H9 (cell line): ENCODE data around the gene HOMER1. TPM values are rescaled to one million over a fixed set of nuclear protein-coding genes. Genes with fewer than 3 reads are reported as not detected.

ENCODE experiments used
- DNase-seq: peaks from one replicate; pipeline ENCODE4 v3.0.0-alpha.2; 2017
- H2AFZ ChIP-seq: one replicate; pipeline ENCODE4 v1.6.1; 2013; ENCODE audit warnings: mild to moderate bottlenecking, low read length, control low read depth, moderate library complexity
- H2AK5ac ChIP-seq: 2 replicates; pipeline ENCODE4 v1.6.1; 2013; ENCODE audit warnings: low read length, control low read depth, mixed read lengths; ENCODE audit not compliant: insufficient read length
- H2BK120ac ChIP-seq: one replicate; pipeline ENCODE4 v1.6.1; 2013; ENCODE audit warnings: low read depth, mild to moderate bottlenecking, low read length, control low read depth, inconsistent platforms; ENCODE audit not compliant: poor library complexity, severe bottlenecking
- H2BK12ac ChIP-seq: 2 replicates; pipeline ENCODE4 v1.6.1; 2013; ENCODE audit warnings: low read length, control low read depth, mixed read lengths, low read depth; ENCODE audit not compliant: insufficient read length
- H2BK15ac ChIP-seq: 2 replicates; pipeline ENCODE4 v1.6.1; 2013; ENCODE audit warnings: low read depth, low read length, control low read depth
- H2BK20ac ChIP-seq: one replicate; pipeline ENCODE4 v1.6.1; 2013; ENCODE audit warnings: low read depth, mild to moderate bottlenecking, low read length, control low read depth, inconsistent platforms; ENCODE audit not compliant: poor library complexity, severe bottlenecking
- H2BK5ac ChIP-seq: 2 replicates; pipeline ENCODE4 v1.6.1; 2013; ENCODE audit warnings: low read length, control low read depth, mixed read lengths; ENCODE audit not compliant: insufficient read length
- H3K14ac ChIP-seq: 2 replicates; pipeline ENCODE4 v1.6.1; 2013; ENCODE audit warnings: low read length, control low read depth; ENCODE audit not compliant: insufficient read depth
- H3K18ac ChIP-seq: 2 replicates; pipeline ENCODE4 v1.6.1; 2013; ENCODE audit warnings: low read depth, mild to moderate bottlenecking, mixed read lengths, low read length, control low read depth; ENCODE audit not compliant: insufficient read length
- H3K23ac ChIP-seq: 2 replicates; pipeline ENCODE4 v1.6.1; 2013; ENCODE audit warnings: low read length, control low read depth, mixed read lengths, low read depth; ENCODE audit not compliant: insufficient read length
- H3K23me2 ChIP-seq: 2 replicates; pipeline ENCODE4 v1.6.1; 2013; ENCODE audit warnings: low read depth, mild to moderate bottlenecking, mixed read lengths, low read length, control low read depth; ENCODE audit not compliant: insufficient read length, poor library complexity, severe bottlenecking
- H3K27ac ChIP-seq: 2 replicates; pipeline ENCODE4 v1.5.1; 2013; ENCODE audit warnings: low read length, control low read depth, mixed read lengths, low read depth; ENCODE audit not compliant: insufficient read length
- H3K27me3 ChIP-seq: 2 replicates; pipeline ENCODE4 v1.6.1; 2013; ENCODE audit warnings: low read length, control low read depth, inconsistent platforms; ENCODE audit not compliant: insufficient read depth
- H3K4ac ChIP-seq: 2 replicates; pipeline ENCODE4 v1.6.1; 2013; ENCODE audit warnings: low read depth, mild to moderate bottlenecking, control low read depth, inconsistent platforms, low read length, moderate library complexity
- H3K4me1 ChIP-seq: 2 replicates; pipeline ENCODE4 v1.6.1; 2013; ENCODE audit warnings: low read length, control low read depth, inconsistent platforms; ENCODE audit not compliant: insufficient read depth
- H3K4me2 ChIP-seq: 2 replicates; pipeline ENCODE4 v1.6.1; 2013; ENCODE audit warnings: low read length, control low read depth, mixed read lengths; ENCODE audit not compliant: insufficient read length, insufficient read depth
- H3K56ac ChIP-seq: 2 replicates; pipeline ENCODE4 v1.6.1; 2013; ENCODE audit warnings: low read depth, mild to moderate bottlenecking, mixed read lengths, low read length, control low read depth; ENCODE audit not compliant: insufficient read length
- H3K79me1 ChIP-seq: 2 replicates; pipeline ENCODE4 v1.6.1; 2013; ENCODE audit warnings: low read depth, mild to moderate bottlenecking, moderate library complexity, low read length, control low read depth, inconsistent platforms; ENCODE audit not compliant: insufficient read depth, poor library complexity, severe bottlenecking
- H3K79me2 ChIP-seq: 2 replicates; pipeline ENCODE4 v1.6.1; 2013; ENCODE audit warnings: low read length, control low read depth, inconsistent platforms; ENCODE audit not compliant: insufficient read depth
- H3K9ac ChIP-seq: 2 replicates; pipeline ENCODE4 v1.6.1; 2013; ENCODE audit warnings: low read length, control low read depth, mixed read lengths; ENCODE audit not compliant: insufficient read length; ENCODE audit errors: extremely low read depth
- H3K9me3 ChIP-seq: one replicate; pipeline ENCODE4 v1.6.1; 2013; ENCODE audit warnings: low read depth, low read length, inconsistent platforms; ENCODE audit not compliant: control insufficient read depth
- H3T11ph ChIP-seq: one replicate; pipeline ENCODE4 v1.6.1; 2013; ENCODE audit warnings: mild to moderate bottlenecking, low read length, control low read depth, inconsistent platforms
- H4K20me1 ChIP-seq: one replicate; pipeline ENCODE4 v1.6.1; 2013; ENCODE audit not compliant: control insufficient read depth, insufficient read length, insufficient read depth
- H4K5ac ChIP-seq: 2 replicates; pipeline ENCODE4 v1.6.1; 2013; ENCODE audit warnings: low read depth, mild to moderate bottlenecking, mixed read lengths, low read length, control low read depth; ENCODE audit not compliant: insufficient read length
- H4K8ac ChIP-seq: replicated peaks from 2 replicates; pipeline ENCODE4 v1.6.1; 2013; ENCODE audit warnings: low read length, control low read depth, mixed read lengths, low read depth; ENCODE audit not compliant: insufficient read length
- H4K91ac ChIP-seq: 2 replicates; pipeline ENCODE4 v1.6.1; 2013; ENCODE audit warnings: low read depth, mild to moderate bottlenecking, moderate library complexity, mixed read lengths, low read length, control low read depth; ENCODE audit not compliant: insufficient read length
- H3K27ac Mint-ChIP-seq, 3 experiments: 2 replicates in 2 of 3; 3 replicates in 1 of 3; pipeline ENCODE4 v1.8.0; 2020 to 2021; ENCODE audit warnings: mixed read lengths in 3 of 3, mild to moderate bottlenecking in 1 of 3, moderate library complexity in 1 of 3
- H3K27me3 Mint-ChIP-seq: 2 replicates; pipeline ENCODE4 v1.8.0; 2021; ENCODE audit warnings: low read depth, mild to moderate bottlenecking, moderate library complexity, mixed read lengths
- H3K36me3 Mint-ChIP-seq, 3 experiments: 2 replicates in 2 of 3; 3 replicates in 1 of 3; pipeline ENCODE4 v1.8.0; 2020 to 2021; ENCODE audit warnings: low read depth in 3 of 3, mixed read lengths in 3 of 3; ENCODE audit not compliant: insufficient read depth in 1 of 3
- H3K4me1 Mint-ChIP-seq, 2 experiments: 2 replicates each; pipeline ENCODE4 v1.8.0; 2020; ENCODE audit warnings: mixed read lengths in 2 of 2
- H3K4me3 Mint-ChIP-seq, 2 experiments: 2 replicates in 1 of 2; 3 replicates in 1 of 2; pipeline ENCODE4 v1.8.0; 2020 to 2021; ENCODE audit warnings: mild to moderate bottlenecking in 2 of 2, mixed read lengths in 2 of 2, moderate library complexity in 1 of 2
- H3K9me3 Mint-ChIP-seq, 2 experiments: 2 replicates in 1 of 2; 3 replicates in 1 of 2; pipeline ENCODE4 v1.8.0; 2020; ENCODE audit warnings: mild to moderate bottlenecking in 2 of 2, mixed read lengths in 2 of 2, moderate library complexity in 1 of 2
- CTCF ChIP-seq: fragments of 200-600 bp; sonication (generic); conservative IDR thresholded peaks from 3 replicates; pipeline ENCODE4 v1.8.0; 2021; ENCODE audit warnings: antibody characterized with exemption, mild to moderate bottlenecking
- whole genome bisulfite sequencing: extraction: QIAGEN DNeasy Blood & Tissue Kit; methylation state at CpG from one replicate; pipeline ENCODE4 v1.1.7; 2013; ENCODE audit warnings: missing lambda C conversion rate, low lambda C conversion rate, mixed read lengths; ENCODE audit not compliant: insufficient read length; ENCODE audit errors: extremely low coverage; 5-methylcytosine and 5-hydroxymethylcytosine counted together
- total RNA-seq: library from RNA; stranded (reverse); gene quantifications from 2 replicates; pipeline ENCODE4 v1.2.1, GENCODE V29; 2021

HOMER1 gene
- total RNA-seq, 1 experiment from 2014 or later: 39.5 TPM

- WGBS: no CpG with 5 or more reads among the region's 38 CpGs
- peaks cover 39 to 45% of the 10 kb centered on the region in 2 experiments for H3K4me1 Mint-ChIP-seq
- Histone ChIP-seq H2BK20ac (no peak overlapping the region), H3K79me1 (no peaks in the 10 kb centered on the region), H4K20me1 (no peaks in the 10 kb centered on the region), H4K5ac (no peak overlapping the region), H3K56ac (no peak overlapping the region), H2BK15ac (no peak overlapping the region), H2BK12ac (no peak overlapping the region), H3K14ac (peak overlapping the region; percentile 93; the same call in 1 of the 2 replicates), H3K27me3 (no peaks in the 10 kb centered on the region), H2BK5ac (no peak overlapping the region), H3K4ac (no peak overlapping the region; the same call in 1 of the 2 replicates), H3T11ph (no peak overlapping the region), H4K8ac (no peak overlapping the region), H3K9me3 (no peaks in the 10 kb centered on the region), H3K4me2 (peak overlapping the region; percentile 88), H3K4me1 (peaks cover 5% of the 10 kb centered on the region), H3K23me2 (peaks cover 14% of the 10 kb centered on the region), H2AFZ (no peak overlapping the region), H2BK120ac (peak overlapping the region; percentile 63), H3K79me2 (peaks cover 21% of the 10 kb centered on the region; the same call in 1 of the 2 replicates), H2AK5ac (no peak overlapping the region), H3K27ac (peak overlapping the region; percentile 44), H4K91ac (no peak overlapping the region), H3K23ac (no peak overlapping the region), H3K9ac (peak overlapping the region; percentile 69), H3K18ac (peak overlapping the region; percentile 97)
- peak; percentile 94 for DNase-seq
- no peaks in the 10 kb centered on the region; a peak in 2 of 7 replicates for H3K36me3 Mint-ChIP-seq
- no peaks in the 10 kb centered on the region for H3K9me3 Mint-ChIP-seq
- TF ChIP-seq CTCF: no peak
- no peaks in the 10 kb centered on the region for H3K27me3 Mint-ChIP-seq
- peak overlapping the region; percentile 96 to 100 (median 99); a peak in 6 of 7 replicates for H3K27ac Mint-ChIP-seq
- peak overlapping the region; percentile 94 to 98 for H3K4me3 Mint-ChIP-seq
Observed at GRCh38 chr5:79514391-79515105, 614 bp upstream of the HOMER1 start.
